Mammary epithelial cell (primary cell): ENCODE results near the gene KLHL8.

Source experiments
- CTCF ChIP-seq, 2 donors: IDR thresholded peaks in 1 of 2; conservative IDR thresholded peaks in 1 of 2; 2 replicates each; pipeline ENCODE4 v1.5.1; 2011 to 2012; ENCODE audit warnings: inconsistent platforms in 2 of 2, low read length in 2 of 2, mild to moderate bottlenecking in 2 of 2, control low read depth in 1 of 2, low read depth in 1 of 2; ENCODE audit not compliant: insufficient read depth in 1 of 2; ENCODE audit errors: extremely low read depth in 1 of 2
- EZH2 ChIP-seq: IDR thresholded peaks from 2 replicates; pipeline ENCODE4 v1.6.1; 2012; ENCODE audit warnings: low read length, inconsistent platforms, borderline replicate concordance

GRCh38 chr4:87228262-87228860 lies 7.9 kb upstream of the KLHL8 start:
- no peak for TF ChIP-seq CTCF (conservative IDR thresholded peaks at IDR 0.05 in 1 of 2, IDR thresholded peaks at IDR 0.05 in 1 of 2; ENCODE audit: extremely low read depth in 1 of 2, insufficient read depth in 1 of 2, low read depth in 1 of 2, low read length in 2 of 2)
- no peak for TF ChIP-seq EZH2
